RWPE2 (cell line): Measurements from ENCODE around the gene TCF15.
"Not testable (repeated sequence)": the region's sequence is repeated elsewhere in the genome, so short reads cannot be mapped to it uniquely, and the experiment has no call there.

ENCODE experiments used
- ATAC-seq: fragments of 200-7000 bp; cut with Tn5 transposase; 3 replicates; pipeline ENCODE4 v1.9.1; 2021; ENCODE audit warnings: low read depth
- DNase-seq: peaks from one replicate; pipeline ENCODE4 v3.0.0-alpha.2; 2020; ENCODE audit warnings: low spot score
- H3K27ac ChIP-seq: fragments of 450-650 bp; 2 replicates; pipeline ENCODE4 v1.5.1; 2017; ENCODE audit warnings: mild to moderate bottlenecking; ENCODE audit not compliant: poor library complexity, severe bottlenecking
- H3K27me3 ChIP-seq: fragments of 250-450 bp; sonication (Bioruptor Pico); 2 replicates; pipeline ENCODE4 v1.5.1; 2021; ENCODE audit warnings: mild to moderate bottlenecking, moderate library complexity; ENCODE audit not compliant: insufficient read depth, poor library complexity, severe bottlenecking
- H3K36me3 ChIP-seq: fragments of 250-450 bp; sonication (Bioruptor Pico); 2 replicates; pipeline ENCODE4 v1.5.1; 2020; ENCODE audit warnings: low read depth, mild to moderate bottlenecking, moderate library complexity
- H3K4me1 ChIP-seq: fragments of 250-450 bp; sonication (Bioruptor Pico); 2 replicates; pipeline ENCODE4 v1.5.1; 2021; ENCODE audit warnings: mild to moderate bottlenecking, moderate library complexity; ENCODE audit not compliant: insufficient read depth, poor library complexity, severe bottlenecking
- H3K4me3 ChIP-seq: fragments of 250-450 bp; sonication (Bioruptor Pico); 2 replicates; pipeline ENCODE4 v1.5.1; 2021; ENCODE audit warnings: mild to moderate bottlenecking, moderate library complexity; ENCODE audit not compliant: severe bottlenecking
- H3K9me3 ChIP-seq: fragments of 250-450 bp; sonication (Bioruptor Pico); 2 replicates; pipeline ENCODE4 v1.5.1; 2021; ENCODE audit warnings: mild to moderate bottlenecking, moderate library complexity; ENCODE audit not compliant: severe bottlenecking
- TF ChIP-seq, protein P1 (sequence below): fragments of 450-650 bp; IDR thresholded peaks from one replicate; pipeline ENCODE4 v1.5.1; 2017; ENCODE audit warnings: mild to moderate bottlenecking, moderate library complexity; ENCODE audit not compliant: poor library complexity, severe bottlenecking

TCF15 gene

DNA sequence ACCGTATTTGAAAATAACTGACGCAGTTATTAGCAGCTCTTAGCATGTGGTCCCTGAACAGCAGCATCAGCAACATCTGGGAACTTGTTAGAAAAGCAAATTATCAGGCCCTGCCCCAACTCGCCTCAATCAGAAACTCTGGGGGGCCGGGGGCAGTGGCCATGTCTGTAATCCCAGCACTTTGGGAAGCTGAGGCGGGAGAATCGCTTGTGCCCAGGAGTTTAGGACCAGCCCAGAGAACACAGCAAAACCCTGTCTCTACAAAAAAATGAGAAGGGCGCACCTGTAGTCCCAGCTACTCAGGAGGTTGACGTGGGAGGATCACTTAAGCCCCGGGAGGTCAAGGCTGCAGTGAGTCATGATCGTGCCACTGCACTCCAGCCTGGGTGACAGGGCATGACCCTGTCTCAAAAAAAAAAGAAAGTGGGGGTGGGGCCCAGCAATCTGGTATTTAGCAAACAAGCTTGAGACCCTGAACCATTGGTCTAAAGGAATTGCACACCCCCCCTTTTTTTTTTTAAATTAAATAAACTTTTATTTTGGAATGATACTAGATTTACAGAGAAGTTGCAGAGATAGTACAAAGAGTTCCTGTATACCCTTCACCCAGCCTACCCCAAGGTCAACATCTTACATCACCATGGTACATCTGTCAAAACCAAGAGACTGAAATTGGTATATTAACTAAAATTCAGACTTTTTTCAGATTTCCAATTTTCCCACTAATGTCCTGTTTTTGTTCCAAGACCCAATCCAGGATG lies 36.2 kb upstream of the TCF15 start:
- no peak overlapping the region for H3K4me3 ChIP-seq
- ATAC-seq (no peak), DNase-seq (no peak)
- peaks cover 39% of the 10 kb centered on the region for H3K36me3 ChIP-seq
- TF ChIP-seq, protein P1, sequence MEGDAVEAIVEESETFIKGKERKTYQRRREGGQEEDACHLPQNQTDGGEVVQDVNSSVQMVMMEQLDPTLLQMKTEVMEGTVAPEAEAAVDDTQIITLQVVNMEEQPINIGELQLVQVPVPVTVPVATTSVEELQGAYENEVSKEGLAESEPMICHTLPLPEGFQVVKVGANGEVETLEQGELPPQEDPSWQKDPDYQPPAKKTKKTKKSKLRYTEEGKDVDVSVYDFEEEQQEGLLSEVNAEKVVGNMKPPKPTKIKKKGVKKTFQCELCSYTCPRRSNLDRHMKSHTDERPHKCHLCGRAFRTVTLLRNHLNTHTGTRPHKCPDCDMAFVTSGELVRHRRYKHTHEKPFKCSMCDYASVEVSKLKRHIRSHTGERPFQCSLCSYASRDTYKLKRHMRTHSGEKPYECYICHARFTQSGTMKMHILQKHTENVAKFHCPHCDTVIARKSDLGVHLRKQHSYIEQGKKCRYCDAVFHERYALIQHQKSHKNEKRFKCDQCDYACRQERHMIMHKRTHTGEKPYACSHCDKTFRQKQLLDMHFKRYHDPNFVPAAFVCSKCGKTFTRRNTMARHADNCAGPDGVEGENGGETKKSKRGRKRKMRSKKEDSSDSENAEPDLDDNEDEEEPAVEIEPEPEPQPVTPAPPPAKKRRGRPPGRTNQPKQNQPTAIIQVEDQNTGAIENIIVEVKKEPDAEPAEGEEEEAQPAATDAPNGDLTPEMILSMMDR = no peak
- H3K27ac ChIP-seq = no peak overlapping the region
- no peaks in the 10 kb centered on the region for H3K27me3 ChIP-seq
- H3K4me1 ChIP-seq = no peaks in the 10 kb centered on the region
- H3K9me3 ChIP-seq = no peaks in the 10 kb centered on the region

DNA sequence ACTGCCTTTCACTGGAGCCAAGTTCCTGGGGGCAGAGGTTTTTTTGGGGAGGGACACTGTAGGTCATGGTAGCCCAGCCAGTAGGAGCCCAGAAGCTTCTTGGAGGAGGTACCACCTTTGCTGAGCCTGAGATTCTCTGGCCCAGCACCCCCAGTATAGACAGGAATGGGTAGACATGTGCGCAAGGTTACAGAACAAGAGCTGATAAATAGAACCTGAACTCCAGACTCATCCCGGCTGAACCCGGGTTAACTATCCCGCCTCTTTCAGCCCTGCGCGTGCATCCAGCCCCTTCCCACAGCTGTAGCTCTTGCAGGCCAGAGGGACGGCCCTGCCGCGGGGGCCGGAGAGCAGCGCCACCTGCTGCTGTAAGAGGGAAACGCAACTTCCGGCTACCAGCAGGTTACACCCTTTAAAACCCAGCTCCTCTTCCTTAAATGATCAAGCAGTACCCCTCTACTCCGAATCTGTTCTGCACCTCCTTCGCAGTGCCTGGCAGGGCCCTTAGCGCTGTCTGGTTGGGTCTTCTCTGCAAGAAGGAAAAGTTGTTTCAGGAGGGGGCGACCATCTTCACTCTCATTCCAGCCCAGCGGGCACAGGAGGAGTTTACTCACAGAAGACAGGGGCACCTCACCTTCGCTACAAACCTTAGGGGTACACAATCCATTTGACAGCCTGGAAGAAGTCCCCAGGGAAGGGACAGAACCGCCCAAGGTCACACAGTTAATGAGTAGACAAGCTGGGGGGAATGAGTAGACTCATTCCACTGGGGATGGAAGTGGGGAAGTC lies 35.4 kb upstream of the TCF15 start:
- Histone ChIP-seq H3K27me3 (no peaks in the 10 kb centered on the region), H3K4me3 (no peak overlapping the region), H3K36me3 (peaks cover 34% of the 10 kb centered on the region), H3K4me1 (no peaks in the 10 kb centered on the region), H3K27ac (no peak overlapping the region), H3K9me3 (no peaks in the 10 kb centered on the region)
- DNase-seq (no peak), ATAC-seq (peak; percentile 67)
- TF ChIP-seq, protein P1 = peak; percentile 97

DNA sequence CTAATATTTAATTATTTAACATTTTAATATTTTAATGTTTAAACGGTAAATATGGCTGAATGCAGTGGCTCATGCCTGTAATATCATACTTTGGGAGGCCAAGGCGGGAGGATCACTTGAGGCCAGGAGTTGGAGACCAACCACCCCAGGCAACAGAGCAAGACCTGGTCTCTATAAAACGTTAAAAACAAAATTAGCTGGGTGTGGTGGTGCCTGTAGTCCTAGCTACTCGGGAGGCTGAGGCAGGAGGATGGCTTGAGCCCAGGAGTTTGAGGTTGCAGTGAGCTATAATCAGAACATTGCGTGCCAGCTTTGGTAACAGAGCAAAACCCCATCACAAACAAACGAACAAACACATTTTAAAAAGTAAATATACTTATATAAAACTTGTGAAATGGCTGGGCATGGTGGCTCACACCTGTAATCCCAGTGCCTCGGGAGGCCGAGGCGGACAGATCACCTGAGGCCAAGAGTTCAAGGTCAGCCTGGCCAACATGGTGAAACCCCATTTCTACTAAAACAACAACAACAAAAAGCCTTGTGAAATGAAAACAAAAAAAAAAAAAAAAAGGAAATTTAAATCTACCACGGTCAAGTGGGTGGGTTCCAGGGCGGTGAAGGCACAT lies 34.7 kb upstream of the TCF15 start:
- H3K4me1 ChIP-seq = no peaks in the 10 kb centered on the region
- no peaks in the 10 kb centered on the region for H3K27me3 ChIP-seq
- TF ChIP-seq, protein P1 = no peak
- no peak overlapping the region for H3K27ac ChIP-seq
- peaks cover 28% of the 10 kb centered on the region for H3K36me3 ChIP-seq
- ATAC-seq = no peak
- no peak overlapping the region for H3K4me3 ChIP-seq
- DNase-seq = no peak
- no peaks in the 10 kb centered on the region for H3K9me3 ChIP-seq

DNA sequence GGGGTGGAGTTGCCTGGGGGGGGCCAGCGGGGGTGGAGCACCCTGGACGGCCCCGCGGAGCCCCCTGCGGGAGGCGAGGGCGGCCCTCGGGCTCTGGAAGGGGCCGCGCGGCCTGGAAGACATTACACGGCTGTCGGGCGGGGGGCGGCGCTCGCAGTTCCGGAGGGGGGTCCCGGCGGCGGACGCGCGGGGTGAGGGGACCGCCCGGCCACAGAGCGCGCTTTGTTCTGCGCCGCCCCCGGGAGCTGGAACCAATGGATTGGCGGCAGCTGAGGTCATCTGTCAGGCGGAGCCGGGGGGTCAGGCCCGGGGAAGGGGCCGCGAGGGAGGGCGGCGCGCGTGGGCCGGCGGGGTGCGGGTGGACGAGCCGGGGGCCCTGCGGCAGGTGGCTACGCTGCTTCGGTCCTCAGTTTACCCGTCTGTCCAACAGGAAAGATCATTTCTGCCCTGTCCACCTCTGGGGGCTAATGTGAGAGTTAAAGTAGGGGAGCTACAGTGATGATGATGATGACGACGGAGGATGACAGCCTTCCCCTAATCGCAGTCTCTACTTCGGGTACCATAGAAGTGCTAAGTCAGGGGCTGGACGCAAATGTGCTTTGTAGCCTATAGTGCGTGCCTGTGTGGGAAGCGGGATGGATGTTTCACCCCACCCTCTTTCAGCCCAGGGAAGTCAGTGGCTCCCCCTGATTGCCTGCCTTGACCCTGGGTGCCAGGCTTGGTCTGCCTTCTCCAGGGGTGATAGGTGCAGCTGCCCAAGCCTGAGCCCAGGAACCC lies 32.5 kb upstream of the TCF15 start:
- Histone ChIP-seq H3K27me3 (no peaks in the 10 kb centered on the region), H3K27ac (no peak overlapping the region), H3K9me3 (no peaks in the 10 kb centered on the region), H3K36me3 (peaks cover 6% of the 10 kb centered on the region), H3K4me1 (no peaks in the 10 kb centered on the region), H3K4me3 (no peak overlapping the region)
- DNase-seq = no peak
- ATAC-seq = no peak
- TF ChIP-seq, protein P1 = no peak

DNA sequence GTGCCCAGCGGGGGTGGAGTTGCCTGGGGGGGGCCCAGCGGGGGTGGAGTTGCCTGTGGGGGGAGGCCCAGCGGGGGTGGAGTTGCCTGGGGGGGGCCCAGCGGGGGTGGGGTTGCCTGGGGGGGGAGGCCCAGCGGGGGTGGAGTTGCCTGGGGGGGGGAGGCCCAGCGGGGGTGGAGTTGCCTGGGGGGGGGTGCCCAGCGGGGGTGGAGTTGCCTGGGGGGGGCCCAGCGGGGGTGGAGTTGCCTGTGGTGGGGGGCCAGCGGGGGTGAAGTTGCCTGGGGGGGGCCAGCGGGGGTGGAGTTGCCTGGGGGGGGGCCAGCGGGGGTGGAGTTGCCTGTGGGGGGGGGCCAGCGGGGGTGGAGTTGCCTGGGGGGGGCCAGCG lies 31.9 kb upstream of the TCF15 start:
- H3K9me3 ChIP-seq, H3K36me3 ChIP-seq, DNase-seq, H3K4me1 ChIP-seq, H3K4me3 ChIP-seq, H3K27me3 ChIP-seq, H3K27ac ChIP-seq, ATAC-seq: not testable (repeated sequence)
